HG03103 (cell line): ENCODE measurements around the gene IMMP1L.

ENCODE experiments used
- ATAC-seq: cut with Tn5 transposase; IDR thresholded peaks from one replicate; pipeline ENCODE4 v1.9.1; 2021; ENCODE audit warnings: low read depth; ENCODE audit not compliant: unreplicated experiment

Gene IMMP1L

DNA sequence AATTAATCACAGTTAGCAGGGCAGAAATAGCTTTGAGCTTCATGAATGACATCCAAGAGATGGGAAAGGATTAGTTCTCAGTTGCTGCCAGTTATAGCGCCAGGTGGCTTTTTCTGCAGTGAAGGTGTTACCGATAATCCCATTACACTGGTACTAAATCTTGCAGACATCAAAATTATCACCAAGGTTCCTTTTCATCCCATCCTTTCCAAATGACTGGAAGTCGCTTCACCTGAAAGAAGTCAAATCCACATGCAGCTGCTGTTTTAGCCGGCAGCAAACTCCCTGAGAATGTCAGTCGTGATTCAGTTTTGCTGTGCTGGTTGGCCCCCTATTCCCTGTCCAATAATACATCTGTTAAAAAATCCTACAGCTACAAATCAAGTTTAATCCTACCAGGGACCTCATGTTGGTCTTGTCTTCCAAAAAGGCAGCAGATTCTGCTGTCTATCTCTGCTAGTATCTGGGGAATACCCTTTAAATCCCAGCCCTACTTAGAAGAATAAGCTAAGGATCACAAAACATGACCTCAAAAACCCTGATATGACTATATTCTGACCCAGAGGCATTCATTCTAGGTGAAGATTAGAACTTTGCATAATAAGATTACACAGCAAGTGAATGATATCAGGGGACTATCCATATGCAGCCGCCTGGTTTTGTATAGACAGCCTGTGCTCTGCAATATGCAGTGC is 31.7 kb downstream of the IMMP1L start:
- no peak for ATAC-seq

DNA sequence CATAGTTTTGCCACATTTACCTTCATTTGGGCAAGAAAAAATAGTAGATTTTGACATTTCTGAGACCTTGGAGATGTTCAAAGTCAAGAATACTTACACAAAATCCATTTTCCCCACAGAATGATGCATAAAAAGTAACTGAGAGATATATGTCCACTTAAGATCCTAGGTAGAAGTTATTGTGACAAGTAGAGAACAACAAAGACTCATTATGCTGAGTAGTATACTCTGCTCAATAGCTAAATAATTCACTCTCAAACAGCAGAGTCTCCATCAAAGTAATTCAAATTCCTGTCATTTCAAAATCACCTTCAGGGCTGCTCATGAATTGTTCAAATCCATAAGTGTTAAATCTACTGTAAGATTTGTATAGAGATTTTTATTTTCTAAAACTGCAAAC is 35.3 kb downstream of the IMMP1L start:
- no peak for ATAC-seq

DNA sequence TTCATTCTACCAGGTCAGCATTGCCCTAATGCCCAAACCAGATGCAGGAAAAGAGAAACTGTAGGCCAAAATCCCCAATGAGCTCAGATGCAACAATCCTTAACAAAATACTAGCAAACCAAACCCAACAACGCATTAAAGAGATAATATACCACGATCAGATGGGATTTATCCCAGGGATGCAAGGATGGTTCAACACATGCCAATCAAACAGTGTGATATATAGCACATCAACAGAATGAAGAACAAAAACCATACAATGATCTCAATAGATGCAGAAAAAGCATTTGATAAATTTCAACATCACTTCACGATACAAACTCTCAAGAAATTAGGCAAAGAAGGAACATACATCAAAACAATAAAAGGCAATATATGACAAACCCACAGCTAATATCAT is 45.0 kb downstream of the IMMP1L start:
- no peak for ATAC-seq

DNA sequence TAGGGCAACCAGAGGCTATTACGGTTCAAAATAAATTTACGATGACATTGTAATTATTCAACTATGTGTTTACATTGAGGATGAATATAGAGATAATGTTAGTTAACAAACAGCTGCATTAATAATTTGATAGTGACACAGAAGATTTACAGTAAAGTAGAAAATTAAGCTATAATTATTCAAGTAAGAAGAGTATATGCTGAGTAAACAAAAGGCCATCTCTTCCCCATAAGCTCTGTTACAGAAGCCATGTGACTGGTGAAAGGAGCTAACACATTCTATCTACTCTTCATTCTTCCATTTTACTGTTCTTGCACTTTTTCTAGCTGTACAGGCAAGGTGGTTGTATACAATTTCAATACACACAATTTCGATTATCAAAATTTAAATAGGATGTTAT is 54.2 kb downstream of the IMMP1L start:
- ATAC-seq, result no peak

DNA sequence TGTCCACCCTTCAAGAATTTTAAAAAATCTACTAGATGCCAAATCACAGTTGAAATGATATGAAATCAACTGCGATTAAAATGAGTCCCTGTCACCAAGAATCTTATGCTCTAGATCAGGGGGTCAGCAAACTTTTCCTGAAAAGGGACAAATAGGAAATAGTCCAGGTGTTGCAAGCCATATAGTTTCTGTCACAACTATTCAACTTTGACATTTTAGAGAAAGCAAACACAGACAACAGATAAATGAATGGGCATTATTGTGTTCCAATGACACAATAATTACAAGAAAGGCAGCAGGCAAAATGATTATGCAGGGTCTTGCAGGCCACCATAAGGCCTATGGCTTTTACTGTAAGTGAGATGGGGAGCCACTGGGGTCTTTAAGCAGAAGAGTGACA is 58.6 kb downstream of the IMMP1L start:
- no peak for ATAC-seq

DNA sequence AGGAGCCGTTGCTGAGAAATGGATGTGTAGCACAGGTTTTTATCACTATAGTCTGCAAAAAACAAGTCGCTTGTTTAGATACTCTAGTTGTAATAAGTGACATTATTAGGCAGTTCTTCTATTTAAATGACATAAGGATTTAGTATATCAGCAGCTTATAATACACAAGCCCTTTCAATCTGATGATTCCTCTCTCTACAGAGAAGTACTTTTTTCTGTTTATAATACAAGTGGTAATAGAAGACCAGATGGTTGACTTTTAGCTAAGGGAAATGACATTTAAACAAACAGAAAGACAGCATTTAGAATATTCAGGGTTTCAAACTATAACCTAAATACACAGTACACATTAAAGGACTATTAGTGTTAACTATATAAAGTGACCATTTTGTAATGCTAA is 60.4 kb downstream of the IMMP1L start:
- ATAC-seq, result no peak

DNA sequence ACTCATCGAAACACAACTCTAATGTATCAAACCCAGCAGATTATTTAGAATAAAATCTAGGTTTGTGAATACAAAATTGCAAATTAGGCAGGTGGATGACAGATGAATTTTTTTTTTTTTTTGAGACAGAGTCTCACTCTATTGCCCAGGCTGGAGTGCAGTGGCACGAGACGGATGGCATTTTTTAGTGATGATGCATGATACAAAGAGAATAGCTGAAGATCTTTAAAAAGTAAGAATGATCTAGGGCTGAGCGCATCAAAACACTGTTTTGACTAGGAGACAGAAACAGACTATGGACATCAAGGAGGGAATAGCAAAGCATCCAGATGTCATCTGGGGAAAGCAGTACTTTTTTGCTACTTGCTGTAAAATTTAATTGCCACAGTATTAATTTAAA is 63.8 kb downstream of the IMMP1L start:
- no peak for ATAC-seq

DNA sequence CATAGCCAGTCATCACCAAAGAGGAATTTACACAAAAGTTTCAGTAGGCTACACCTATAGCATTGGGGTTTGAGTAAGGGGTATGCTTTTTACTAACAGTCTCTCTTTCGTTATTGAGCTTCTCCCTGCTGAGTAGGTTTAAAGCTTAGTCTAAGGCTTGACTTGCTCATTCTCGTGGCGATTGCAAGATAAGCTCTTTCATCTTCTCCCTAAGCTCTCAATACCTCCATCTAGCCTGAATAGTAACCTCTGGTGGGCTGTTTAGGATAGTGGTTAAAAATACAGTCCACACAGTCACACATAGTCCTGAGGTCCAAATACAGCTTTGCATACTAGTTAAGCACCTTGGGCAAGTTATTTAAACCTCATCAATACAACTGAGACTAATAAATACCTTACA is 65.6 kb downstream of the IMMP1L start:
- ATAC-seq, result no peak

DNA sequence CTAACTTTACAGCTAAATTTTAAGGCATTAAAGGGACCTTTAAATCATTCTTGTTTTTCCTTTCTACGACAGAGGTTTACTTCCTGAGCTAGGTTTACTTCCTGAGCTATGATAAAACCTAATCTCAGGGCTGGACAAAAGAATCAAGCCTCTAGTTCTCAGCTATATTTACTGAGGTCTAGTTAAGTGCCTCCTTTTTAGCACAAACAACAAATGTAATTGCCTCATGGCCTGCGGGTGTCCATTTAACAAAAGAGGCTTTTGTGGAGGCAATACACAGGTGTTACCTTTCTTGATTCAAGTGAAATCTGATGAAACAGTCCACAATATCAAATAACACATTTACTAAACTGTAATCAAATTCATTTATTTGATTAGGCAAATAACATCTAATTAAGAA is 67.3 kb downstream of the IMMP1L start:
- ATAC-seq, result no peak

DNA sequence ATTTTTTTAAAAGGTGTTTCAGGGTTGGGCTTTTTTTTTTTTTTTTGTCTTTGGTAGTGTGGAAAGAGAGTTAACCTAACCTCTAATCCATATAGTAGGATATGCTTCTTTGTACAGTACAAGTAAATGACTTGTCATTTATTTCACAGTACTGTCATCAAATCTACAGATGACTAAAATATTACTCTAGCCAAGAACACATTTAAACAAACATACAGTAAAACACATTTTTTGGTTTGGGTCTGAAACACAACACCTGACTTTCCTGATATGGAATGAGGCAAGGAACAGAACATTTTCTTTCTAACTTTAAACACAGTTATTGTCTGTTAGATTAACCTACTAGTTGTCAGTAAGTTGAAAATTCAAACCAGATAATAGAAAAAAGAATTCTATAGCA is 68.1 kb downstream of the IMMP1L start:
- ATAC-seq, result no peak

DNA sequence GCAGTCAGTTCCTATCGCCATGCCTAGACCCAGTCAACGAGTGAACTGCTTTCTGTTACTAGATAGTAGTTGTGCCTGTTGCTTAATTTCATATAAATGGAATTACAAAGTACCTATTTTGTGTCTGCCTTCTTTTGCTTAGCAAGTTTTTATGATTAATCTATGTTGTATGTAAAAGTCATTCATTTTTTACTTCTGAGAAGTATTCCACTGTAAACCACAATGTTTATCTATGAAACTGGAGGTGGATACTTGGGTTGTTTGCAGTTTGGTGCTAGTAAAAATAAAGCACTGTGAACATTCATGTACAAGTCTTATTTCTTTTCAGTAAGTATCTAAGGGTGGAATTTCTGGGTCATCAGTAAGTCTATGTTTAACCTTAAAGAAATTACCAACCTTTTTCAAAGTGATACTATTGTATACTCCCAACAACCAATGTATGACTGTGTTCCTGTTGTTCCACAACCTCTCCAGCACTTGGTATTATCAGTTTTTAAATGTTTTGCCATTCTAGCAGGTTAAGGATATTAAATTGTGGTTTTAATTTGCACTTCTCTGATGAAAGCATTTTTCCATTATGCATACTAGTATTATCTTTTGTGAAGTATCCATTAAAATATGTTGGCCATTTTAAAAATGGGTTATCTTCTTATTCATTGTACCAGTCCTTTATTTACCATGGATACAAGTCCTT is 71.5 kb downstream of the IMMP1L start:
- ATAC-seq, result no peak

DNA sequence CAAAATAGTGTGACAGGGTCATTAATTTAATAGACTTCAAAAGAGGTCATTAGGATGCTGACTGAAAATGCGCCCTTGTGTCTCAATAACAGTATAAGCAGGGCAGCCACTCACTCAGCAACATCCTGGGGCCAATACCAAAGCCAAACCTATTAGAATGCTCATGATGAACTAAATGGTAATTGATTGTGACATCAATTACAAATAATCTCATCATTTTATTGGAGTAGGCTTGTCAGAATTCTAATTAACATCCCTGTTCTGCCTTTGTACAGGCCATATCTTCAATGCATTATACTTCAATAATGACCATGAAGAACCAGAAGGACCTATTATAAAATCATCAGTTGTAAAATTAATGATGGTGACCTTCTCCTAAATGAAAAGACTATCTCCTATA is 75.6 kb downstream of the IMMP1L start:
- ATAC-seq, result no peak

DNA sequence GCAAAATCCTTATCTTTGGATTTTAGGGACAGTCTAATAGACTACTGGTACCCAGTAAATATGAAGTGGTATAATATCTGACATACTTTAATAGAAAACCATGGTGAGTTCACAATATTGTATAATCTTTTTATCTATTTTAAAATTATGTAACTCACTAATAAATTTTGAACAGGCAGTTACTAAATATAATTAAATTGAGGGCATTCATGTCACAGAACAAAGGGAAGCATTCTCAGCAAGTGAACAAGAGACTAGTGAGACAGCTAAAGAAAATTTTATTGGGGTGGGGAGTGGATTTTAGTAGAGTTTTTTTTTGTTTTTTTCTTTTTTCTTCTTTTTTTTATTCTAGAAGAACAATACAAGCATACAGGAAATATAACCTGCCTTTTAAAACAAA is 84.8 kb downstream of the IMMP1L start:
- no peak for ATAC-seq

DNA sequence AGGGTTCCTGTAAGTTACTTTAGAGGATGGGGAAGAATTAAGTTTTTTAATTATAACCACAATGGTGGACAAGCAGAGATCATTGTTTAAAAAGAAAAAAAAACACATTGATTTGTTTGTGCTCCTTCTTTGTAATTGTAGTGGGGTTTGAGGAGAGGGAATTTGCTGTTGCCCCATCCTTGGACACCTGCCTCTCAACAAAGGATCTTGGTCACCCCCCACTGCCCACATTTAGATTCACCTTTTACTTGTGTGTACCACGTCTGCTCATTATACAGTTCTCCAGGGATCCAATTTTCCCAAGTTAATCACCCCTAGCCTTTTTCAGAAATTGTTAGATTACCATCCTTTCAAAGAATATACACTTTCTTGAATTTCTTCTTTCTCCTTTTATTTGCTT is 86.7 kb downstream of the IMMP1L start:
- no peak for ATAC-seq

DNA sequence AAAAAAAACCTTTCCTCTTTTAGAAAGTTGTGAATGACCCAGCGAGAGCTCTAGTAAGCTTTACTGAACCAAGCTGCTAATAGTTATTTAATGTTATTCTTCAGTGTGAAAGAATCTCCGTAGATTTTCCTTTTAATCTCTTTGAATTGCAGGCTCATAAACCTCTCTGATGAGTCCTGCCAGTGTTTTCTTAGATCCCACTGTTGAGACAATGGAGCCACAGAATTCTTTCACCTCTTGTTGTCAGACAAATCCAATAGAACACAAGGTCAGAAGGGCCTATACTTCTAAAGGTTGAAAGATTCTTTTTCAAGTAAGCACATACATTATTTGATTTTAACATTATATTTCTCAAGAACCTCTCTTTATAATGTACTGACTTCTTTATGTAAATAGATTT is 87.6 kb downstream of the IMMP1L start:
- ATAC-seq, result no peak

DNA sequence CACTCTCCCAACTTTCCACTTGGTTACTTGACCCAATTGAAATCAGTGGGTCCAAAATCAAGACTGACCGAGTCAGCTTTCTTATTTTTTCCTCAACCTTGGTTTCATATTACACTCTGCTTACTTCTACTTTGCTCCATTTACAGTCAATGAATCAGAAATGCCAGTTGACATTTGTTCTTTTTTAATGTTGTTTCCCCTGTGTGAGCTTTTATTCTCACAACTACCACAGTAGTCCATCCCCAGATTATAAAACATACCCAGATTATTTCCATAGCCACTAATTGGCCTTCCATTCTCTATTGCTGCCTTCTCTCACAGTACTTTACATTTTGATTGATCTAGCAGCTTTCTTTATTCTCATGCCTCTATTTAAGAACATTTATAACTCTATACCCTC is 89.8 kb downstream of the IMMP1L start:
- ATAC-seq, result no peak

DNA sequence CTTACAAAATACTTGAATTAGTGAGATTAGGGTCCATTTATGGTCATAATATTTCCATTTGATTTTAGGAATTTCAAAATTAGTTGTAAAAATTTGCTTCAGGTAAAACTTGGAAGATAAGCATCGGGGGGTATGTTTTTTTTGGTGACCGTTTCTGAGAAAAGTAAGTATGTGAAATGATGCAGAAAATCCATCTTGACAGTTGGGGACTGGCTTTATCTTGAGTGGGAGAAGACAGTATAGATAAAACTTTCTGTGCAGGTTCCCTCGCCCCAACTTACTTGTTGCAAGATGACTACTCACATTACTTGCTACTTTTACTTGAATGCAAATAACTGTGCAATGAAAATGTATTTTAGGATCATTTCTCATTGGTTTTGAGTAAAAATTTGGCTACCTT is 90.3 kb downstream of the IMMP1L start:
- no peak for ATAC-seq

DNA sequence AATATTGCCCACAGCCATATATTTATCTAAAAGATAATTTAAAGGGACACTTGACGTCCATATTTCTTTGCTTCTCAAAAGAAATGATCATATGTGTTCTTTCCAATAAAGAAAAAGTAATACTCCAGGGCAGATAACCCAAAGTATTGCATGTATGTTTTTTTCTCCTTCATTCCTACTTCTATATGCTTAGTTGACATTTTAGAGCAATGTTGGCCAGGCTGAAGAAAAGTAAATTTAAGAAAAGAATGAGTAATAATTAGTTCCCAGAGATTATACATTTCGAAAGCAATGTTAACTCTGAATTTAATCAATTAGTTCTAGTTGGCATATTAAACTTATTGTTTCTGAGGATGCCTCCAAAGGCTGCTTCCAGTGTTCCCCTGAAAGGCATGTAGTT is 91.6 kb downstream of the IMMP1L start:
- ATAC-seq, result no peak

DNA sequence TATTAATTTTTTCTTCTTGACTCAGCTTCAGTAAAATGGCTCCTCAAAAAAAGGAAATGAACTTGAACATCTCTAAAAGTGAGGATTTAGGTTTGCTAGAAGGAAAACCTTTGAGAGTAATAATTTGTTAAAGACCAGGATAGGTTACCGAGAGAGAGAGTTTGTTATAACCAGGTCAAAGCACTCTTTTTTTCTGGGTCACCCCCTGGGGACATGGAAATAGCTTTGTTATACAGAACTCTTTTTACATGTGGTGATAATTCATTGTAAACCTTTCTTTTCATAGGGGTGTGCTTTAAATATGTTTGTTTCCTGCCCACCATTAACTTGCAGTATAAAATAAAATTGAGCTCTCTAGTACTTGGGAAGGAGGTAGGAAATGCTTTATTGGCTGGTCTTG is 92.1 kb downstream of the IMMP1L start:
- ATAC-seq, result no peak

DNA sequence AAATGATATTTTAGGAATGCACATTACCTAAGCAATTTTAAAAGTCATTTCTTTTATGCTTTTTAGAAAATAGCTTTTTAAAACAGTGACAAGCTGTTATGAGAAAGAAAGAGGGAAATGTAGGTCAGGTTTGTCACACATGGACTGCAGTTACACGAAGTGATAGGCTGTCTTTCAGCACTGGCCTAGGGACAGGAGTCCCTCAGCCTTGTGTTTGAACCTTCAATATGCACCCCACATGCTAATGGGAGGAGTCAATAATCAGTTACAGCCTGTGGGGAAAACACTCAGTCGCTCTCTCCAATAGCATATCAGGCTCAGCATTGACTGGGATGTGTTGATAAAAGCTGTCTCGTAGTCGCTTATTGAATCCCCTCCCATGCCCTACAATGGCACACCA is 94.0 kb downstream of the IMMP1L start:
- no peak for ATAC-seq

DNA sequence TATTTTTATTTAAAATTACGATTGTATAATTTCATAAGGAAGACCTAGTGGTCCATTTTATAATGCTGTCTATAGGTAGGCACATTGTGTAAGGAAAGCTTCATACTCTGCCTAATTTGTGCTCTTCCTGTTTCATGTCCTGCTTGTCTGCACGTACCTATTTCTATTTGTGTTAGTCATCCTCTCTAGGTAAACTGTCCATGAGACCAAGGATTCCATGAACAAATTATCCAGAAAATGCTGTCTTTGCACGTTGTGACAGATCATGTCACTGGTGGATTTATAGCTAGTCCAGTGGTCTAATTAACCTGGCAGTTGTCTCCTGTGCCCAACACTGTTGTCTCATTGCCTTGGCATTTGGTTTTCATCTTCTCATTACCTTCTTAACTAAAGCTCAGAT is 95.1 kb downstream of the IMMP1L start:
- ATAC-seq, result no peak

DNA sequence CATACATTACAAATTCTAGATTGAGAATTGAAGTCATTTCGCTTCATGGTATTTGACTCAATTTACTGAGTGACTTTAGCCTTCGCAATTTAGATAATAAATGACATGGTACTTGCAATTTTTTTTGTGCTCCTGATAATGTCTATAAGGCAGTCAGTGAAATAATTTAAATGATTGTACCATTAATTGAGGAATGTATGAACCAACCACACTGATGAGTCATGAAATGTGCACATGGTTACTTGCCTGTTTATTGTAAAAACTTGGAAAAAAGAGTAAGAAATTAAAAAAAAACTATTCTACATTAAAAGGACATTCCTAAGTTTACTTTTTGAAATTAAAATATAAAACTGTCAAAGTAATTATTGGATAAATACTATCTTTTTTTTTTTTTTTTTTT is 96.5 kb downstream of the IMMP1L start:
- ATAC-seq, result no peak

DNA sequence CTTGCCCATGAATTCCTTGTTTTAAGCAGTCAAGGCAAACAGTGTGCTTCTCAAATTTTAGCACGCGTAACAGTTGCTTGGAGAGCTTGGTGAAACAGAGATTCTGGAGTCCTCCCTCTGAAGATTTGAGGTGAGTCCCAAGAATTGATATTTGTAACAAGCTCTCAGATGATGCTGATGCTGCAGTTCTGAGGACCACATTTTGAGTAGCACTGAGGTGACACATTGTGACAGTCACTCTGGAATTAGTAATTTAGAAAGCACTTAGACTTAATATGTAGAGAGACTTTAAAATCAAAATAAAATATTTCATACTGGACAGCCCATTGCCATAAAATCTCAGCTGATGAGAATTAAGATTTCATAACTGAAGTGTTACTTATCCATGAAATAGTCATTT is 101.2 kb downstream of the IMMP1L start:
- no peak for ATAC-seq
